ENCODE data around the gene PKHD1.

- TF ChIP-seq POLR2AphosphoS5 (IDR thresholded peaks at IDR 0.05; ENCODE audit: borderline replicate concordance, low read depth, low read length) (no peak), EZH2 (IDR thresholded peaks at IDR 0.05) (no peak)
Measured at GRCh38 chr6:51790946-51791345, 296.5 kb downstream of the PKHD1 start.

Data from SK-N-MC (cell line).